ENCODE results near the gene DUSP15. TPM values are rescaled to one million over a fixed set of nuclear protein-coding genes. Genes with fewer than 3 reads are reported as not detected.

DUSP15 gene
- total RNA-seq, 1 donor from 2014 or later = 19.3 TPM

DNA sequence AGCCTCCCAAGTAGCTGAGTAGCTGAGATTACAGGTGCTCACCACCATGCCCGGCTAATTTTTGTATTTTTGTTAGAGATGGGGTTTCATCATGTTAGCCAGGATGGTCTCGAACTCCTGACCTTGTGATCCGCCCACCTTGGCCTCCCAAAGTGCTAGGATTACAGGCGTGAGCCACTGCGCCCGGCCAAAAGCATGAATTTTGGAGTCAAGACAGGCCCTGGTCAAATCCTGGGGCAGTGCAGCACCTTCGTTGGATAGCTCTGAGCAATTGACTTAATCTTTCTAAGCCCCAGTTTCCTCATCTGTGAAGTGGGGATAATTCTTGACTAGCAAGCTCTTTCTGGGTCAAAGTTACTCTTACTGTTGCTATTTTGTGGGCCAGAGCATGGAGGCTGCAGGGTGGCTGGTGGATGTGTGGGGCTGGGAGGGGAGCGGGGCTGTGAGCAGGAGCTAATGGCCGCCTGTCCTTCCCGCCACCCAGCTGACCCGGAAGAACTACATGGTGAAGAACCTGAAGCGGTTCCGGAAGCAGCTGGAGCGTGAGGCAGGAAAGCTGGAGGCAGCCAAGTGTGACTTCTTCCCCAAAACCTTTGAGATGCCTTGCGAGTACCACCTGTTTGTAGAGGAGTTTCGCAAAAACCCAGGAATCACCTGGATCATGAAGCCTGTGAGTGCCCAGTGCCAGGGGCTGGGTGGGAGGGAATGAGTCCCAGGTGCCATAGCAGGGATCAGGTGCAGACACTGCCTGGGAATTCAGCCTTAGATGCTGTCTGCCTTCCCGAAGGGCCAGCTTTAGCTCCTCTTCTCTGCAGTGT lies 39.1 kb upstream of the DUSP15 start:
- H3K4me1 Mint-ChIP-seq (ENCODE audit: low read depth, unreplicated experiment) = peaks cover 3% of the 10 kb centered on the region
- no peak for DNase-seq

DNA sequence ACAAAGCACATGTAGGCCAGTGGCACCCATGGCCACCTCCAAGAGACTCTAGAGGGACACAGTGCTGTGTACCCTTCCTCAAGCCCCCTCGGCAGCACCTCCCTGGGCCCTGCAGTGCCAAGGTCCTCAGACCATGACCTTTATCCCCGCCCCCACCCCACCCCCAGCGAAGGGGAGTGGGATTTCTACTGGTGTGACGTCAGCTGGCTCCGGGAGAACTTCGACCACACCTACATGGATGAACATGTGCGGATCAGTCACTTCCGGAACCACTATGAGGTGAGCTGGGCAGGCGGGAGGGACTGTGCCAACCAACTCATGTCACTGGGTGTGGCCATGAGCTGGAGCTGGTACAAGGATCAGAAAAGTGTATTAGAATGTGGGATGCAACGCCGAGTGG lies 38.1 kb upstream of the DUSP15 start:
- TF ChIP-seq, protein P1, sequence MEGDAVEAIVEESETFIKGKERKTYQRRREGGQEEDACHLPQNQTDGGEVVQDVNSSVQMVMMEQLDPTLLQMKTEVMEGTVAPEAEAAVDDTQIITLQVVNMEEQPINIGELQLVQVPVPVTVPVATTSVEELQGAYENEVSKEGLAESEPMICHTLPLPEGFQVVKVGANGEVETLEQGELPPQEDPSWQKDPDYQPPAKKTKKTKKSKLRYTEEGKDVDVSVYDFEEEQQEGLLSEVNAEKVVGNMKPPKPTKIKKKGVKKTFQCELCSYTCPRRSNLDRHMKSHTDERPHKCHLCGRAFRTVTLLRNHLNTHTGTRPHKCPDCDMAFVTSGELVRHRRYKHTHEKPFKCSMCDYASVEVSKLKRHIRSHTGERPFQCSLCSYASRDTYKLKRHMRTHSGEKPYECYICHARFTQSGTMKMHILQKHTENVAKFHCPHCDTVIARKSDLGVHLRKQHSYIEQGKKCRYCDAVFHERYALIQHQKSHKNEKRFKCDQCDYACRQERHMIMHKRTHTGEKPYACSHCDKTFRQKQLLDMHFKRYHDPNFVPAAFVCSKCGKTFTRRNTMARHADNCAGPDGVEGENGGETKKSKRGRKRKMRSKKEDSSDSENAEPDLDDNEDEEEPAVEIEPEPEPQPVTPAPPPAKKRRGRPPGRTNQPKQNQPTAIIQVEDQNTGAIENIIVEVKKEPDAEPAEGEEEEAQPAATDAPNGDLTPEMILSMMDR (IDR thresholded peaks at IDR 0.05; ENCODE audit: partially characterized antibody, unreplicated experiment) = no peak
- no peak for DNase-seq
- Mint-ChIP-seq H3K27me3 (ENCODE audit: unreplicated experiment) (peaks cover 14% of the 10 kb centered on the region), H3K36me3 (ENCODE audit: unreplicated experiment) (peaks cover 4% of the 10 kb centered on the region), H3K4me3 (ENCODE audit: unreplicated experiment) (no peak overlapping the region), H3K4me1 (ENCODE audit: low read depth, unreplicated experiment) (peaks cover 3% of the 10 kb centered on the region), H3K9me3 (ENCODE audit: unreplicated experiment) (peaks cover 9% of the 10 kb centered on the region), H3K27ac (ENCODE audit: unreplicated experiment) (no peak overlapping the region)

More for the DNA sequence above, 39.1 kb upstream of the DUSP15 start:
- TF ChIP-seq, protein P1 (IDR thresholded peaks at IDR 0.05; ENCODE audit: partially characterized antibody, unreplicated experiment) = no peak
- H3K4me3 Mint-ChIP-seq (ENCODE audit: unreplicated experiment) = no peak overlapping the region
- no peak overlapping the region for H3K27ac Mint-ChIP-seq (ENCODE audit: unreplicated experiment)
- peaks cover 4% of the 10 kb centered on the region for H3K36me3 Mint-ChIP-seq (ENCODE audit: unreplicated experiment)
- H3K27me3 Mint-ChIP-seq (ENCODE audit: unreplicated experiment) = peaks cover 11% of the 10 kb centered on the region
- H3K9me3 Mint-ChIP-seq (ENCODE audit: unreplicated experiment) = peaks cover 9% of the 10 kb centered on the region

DNA sequence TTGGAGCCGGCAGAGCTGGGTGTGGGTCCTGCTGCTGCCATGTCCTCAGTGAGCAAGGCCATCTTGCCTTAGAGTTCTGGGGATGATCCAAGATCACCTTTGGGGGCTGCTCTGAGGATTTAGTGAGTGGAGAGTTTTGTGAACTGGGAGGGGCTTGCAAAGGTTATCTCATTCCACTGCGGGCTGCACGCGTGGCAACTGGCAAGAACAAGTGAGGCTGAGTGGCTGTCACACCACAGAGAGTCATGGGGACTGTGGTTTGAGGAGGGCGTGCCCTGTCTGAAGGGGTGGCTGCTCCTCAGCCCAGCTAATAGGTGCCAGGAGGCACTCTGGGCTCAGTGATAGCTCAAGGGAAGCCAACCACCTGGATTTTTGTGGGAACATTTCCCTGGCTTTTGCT lies 37.7 kb upstream of the DUSP15 start:
- Mint-ChIP-seq H3K4me3 (ENCODE audit: unreplicated experiment) (no peak overlapping the region), H3K27ac (ENCODE audit: unreplicated experiment) (no peak overlapping the region), H3K4me1 (ENCODE audit: low read depth, unreplicated experiment) (peaks cover 3% of the 10 kb centered on the region), H3K9me3 (ENCODE audit: unreplicated experiment) (peaks cover 9% of the 10 kb centered on the region), H3K36me3 (ENCODE audit: unreplicated experiment) (peaks cover 4% of the 10 kb centered on the region), H3K27me3 (ENCODE audit: unreplicated experiment) (peaks cover 14% of the 10 kb centered on the region)
- TF ChIP-seq, protein P1 (IDR thresholded peaks at IDR 0.05; ENCODE audit: partially characterized antibody, unreplicated experiment) = no peak
- no peak for DNase-seq

DNA sequence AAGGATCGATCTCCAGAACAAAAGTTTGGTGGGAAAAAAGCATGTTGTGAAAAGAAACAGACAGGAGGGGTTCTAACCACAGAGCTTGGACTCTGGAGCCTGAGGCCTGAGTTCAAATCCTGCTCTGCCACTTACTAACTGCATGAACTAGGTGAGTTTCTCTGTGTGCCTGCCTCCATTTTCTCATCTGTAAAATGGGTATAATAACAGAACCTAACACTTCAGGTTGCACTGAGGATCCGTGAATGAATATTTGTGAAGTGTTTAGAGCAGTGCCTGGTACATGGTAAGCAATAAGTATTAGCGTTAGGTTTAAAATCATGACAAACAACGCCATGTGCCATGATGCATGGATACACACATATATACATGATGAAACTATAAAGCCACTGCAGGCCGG lies 36.7 kb upstream of the DUSP15 start:
- H3K27me3 Mint-ChIP-seq (ENCODE audit: unreplicated experiment) = peaks cover 10% of the 10 kb centered on the region
- no peak overlapping the region for H3K4me3 Mint-ChIP-seq (ENCODE audit: unreplicated experiment)
- no peak for DNase-seq
- H3K9me3 Mint-ChIP-seq (ENCODE audit: unreplicated experiment) = peaks cover 6% of the 10 kb centered on the region
- H3K4me1 Mint-ChIP-seq (ENCODE audit: low read depth, unreplicated experiment) = peaks cover 3% of the 10 kb centered on the region
- H3K27ac Mint-ChIP-seq (ENCODE audit: unreplicated experiment) = no peak overlapping the region
- TF ChIP-seq, protein P1 (IDR thresholded peaks at IDR 0.05; ENCODE audit: partially characterized antibody, unreplicated experiment) = no peak
- peaks cover 4% of the 10 kb centered on the region for H3K36me3 Mint-ChIP-seq (ENCODE audit: unreplicated experiment)

DNA sequence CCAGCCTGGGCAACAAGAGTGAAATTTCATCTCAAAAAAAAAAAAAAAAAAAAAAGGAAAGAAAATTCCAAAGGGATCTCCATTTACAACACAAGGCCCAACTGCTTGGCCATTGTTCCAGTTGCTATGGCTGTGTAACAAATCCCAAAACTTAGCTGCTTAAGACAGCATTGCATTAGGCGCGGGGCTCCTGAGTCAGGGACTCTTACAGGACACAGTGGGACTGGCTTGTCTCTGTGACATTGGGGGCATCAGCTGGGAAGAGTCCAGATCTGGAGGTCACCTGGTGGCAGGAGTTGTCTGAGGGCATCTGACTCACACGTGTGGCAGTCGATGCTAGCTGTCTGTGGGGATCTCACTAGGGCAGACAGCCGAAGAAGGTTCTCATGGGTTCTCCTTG lies 35.7 kb upstream of the DUSP15 start:
- H3K27ac Mint-ChIP-seq (ENCODE audit: unreplicated experiment) = no peak overlapping the region
- H3K9me3 Mint-ChIP-seq (ENCODE audit: unreplicated experiment) = peaks cover 5% of the 10 kb centered on the region
- no peaks in the 10 kb centered on the region for H3K4me1 Mint-ChIP-seq (ENCODE audit: low read depth, unreplicated experiment)
- no peak overlapping the region for H3K4me3 Mint-ChIP-seq (ENCODE audit: unreplicated experiment)
- H3K36me3 Mint-ChIP-seq (ENCODE audit: unreplicated experiment) = peaks cover 4% of the 10 kb centered on the region
- no peak for DNase-seq
- H3K27me3 Mint-ChIP-seq (ENCODE audit: unreplicated experiment) = peaks cover 10% of the 10 kb centered on the region
- TF ChIP-seq, protein P1 (IDR thresholded peaks at IDR 0.05; ENCODE audit: partially characterized antibody, unreplicated experiment) = no peak

Measured in glutamatergic neuron (in vitro differentiated cells).